A549 (cell line): Measurements from ENCODE around the gene SYNJ1. TPM values are rescaled to one million over a fixed set of nuclear protein-coding genes. Genes with fewer than 3 reads are reported as not detected.

ENCODE experiments used
- ATAC-seq, 2 experiments: fragments of 200-7000 bp in 1 of 2; fragments of >200 bp in 1 of 2; cut with Nextera tagmentation in 1 of 2; cut with Tn5 transposase in 1 of 2; 3 replicates each; pipeline versions ENCODE4 v1.8.0 to v1.9.1; 2018 to 2020; ENCODE audit warnings: mild to moderate bottlenecking in 1 of 2, moderate library complexity in 1 of 2
- CTCF ChIA-PET: fragments of 300-600 bp; sonication (Branson Sonifier 250); formaldehyde crosslinking; extraction: SDS; loops from one replicate; lab custom pipeline; 2021; ENCODE audit warnings: antibody characterized with exemption, inconsistent platforms; lab: Yijun Ruan, JAX
- POLR2A ChIA-PET: fragments of 350-600 bp; formaldehyde crosslinking; extraction: SDS; loops from one replicate; lab custom pipeline; 2021; ENCODE audit warnings: antibody characterized with exemption, inconsistent platforms; lab: Yijun Ruan, JAX
- DNase-seq, 2 experiments: peaks; one replicate each; pipeline versions ENCODE4 v3.0.0 to v3.0.0-alpha.2; 2011 to 2016; ENCODE audit warnings: low read depth in 1 of 2, low spot score in 1 of 2
- FAIRE-seq: peaks from 2 replicates; lab custom pipeline; 2011; peaks lifted over from hg19 to GRCh38; lab: Jason Lieb, UNC
- H3K27ac ChIP-seq, 2 experiments: fragments of >200 bp; sonication (Bioruptor Twin); formaldehyde crosslinking; 3 replicates each; pipeline ENCODE4 v1.5.1; 2016 to 2017
- H3K4me1 ChIP-seq: fragments of >200 bp; sonication (Bioruptor Twin); formaldehyde crosslinking; 3 replicates; pipeline ENCODE4 v1.6.1; 2016
- H3K4me2 ChIP-seq: fragments of >200 bp; sonication (Bioruptor Twin); formaldehyde crosslinking; 3 replicates; pipeline ENCODE4 v1.6.1; 2016
- H3K4me3 ChIP-seq: fragments of >200 bp; sonication (Bioruptor Twin); formaldehyde crosslinking; 3 replicates; pipeline ENCODE4 v1.5.1; 2016
- H3K9me3 ChIP-seq: fragments of >200 bp; sonication (Bioruptor Twin); formaldehyde crosslinking; 3 replicates; pipeline ENCODE4 v1.6.1; 2016
- CBX8 ChIP-seq: fragments of 200-600 bp; sonication (generic); IDR thresholded peaks from 2 replicates; pipeline ENCODE4 v1.6.1; 2016
- ESRRA ChIP-seq: fragments of 150-350 bp; IDR thresholded peaks from 2 replicates; pipeline ENCODE4 v1.6.1; 2014; ENCODE audit warnings: mild to moderate bottlenecking, low read length, borderline replicate concordance
- FOSB ChIP-seq: fragments of 250-450 bp; sonication (Bioruptor Pico); IDR thresholded peaks from 2 replicates; pipeline ENCODE4 v1.5.0; 2020; ENCODE audit warnings: mild to moderate bottlenecking, moderate library complexity
- FOXS1 ChIP-seq: fragments of 250-450 bp; sonication (Bioruptor Pico); IDR thresholded peaks from 2 replicates; pipeline ENCODE4 v1.5.0; 2020; ENCODE audit warnings: mild to moderate bottlenecking, moderate library complexity
- HDAC2 ChIP-seq: fragments of 200-600 bp; sonication (generic); IDR thresholded peaks from 2 replicates; pipeline ENCODE4 v1.6.1; 2016
- JUNB ChIP-seq: fragments of >200 bp; sonication (Bioruptor Twin); formaldehyde crosslinking; IDR thresholded peaks from 2 replicates; pipeline ENCODE4 v1.6.1; 2016
- MYC ChIP-seq: IDR thresholded peaks from 2 replicates; pipeline ENCODE4 v1.6.1; 2012; ENCODE audit warnings: mild to moderate bottlenecking, inconsistent platforms, low read length, improper control_type of control experiment, borderline replicate concordance
- NFE2L2 ChIP-seq: fragments of 150-350 bp; conservative IDR thresholded peaks from 2 replicates; pipeline ENCODE4 v1.6.1; 2014; ENCODE audit warnings: low read length
- NR3C1 ChIP-seq: fragments of >200 bp; sonication (Bioruptor Twin); formaldehyde crosslinking; IDR thresholded peaks from 3 replicates; pipeline ENCODE4 v1.6.1; 2017
- POLR2A ChIP-seq: IDR thresholded peaks from 2 replicates; pipeline ENCODE4 v1.6.1; 2012; ENCODE audit warnings: mild to moderate bottlenecking, low read length
- RCOR1 ChIP-seq: fragments of 150-350 bp; IDR thresholded peaks from 2 replicates; pipeline ENCODE4 v1.6.1; 2014; ENCODE audit warnings: antibody characterized with exemption, low read length, low read depth
- RNF2 ChIP-seq: fragments of 200-600 bp; sonication (generic); IDR thresholded peaks from 2 replicates; pipeline ENCODE4 v1.6.1; 2016; ENCODE audit warnings: low read depth, mild to moderate bottlenecking, antibody characterized with exemption, moderate library complexity, borderline replicate concordance
- TFCP2L1 ChIP-seq: fragments of 250-450 bp; sonication (Bioruptor Pico); IDR thresholded peaks from 2 replicates; pipeline ENCODE4 v1.5.0; 2021; ENCODE audit warnings: mild to moderate bottlenecking
- ZC3H11A ChIP-seq: fragments of 450-650 bp; IDR thresholded peaks from 2 replicates; pipeline ENCODE4 v1.6.1; 2014; ENCODE audit warnings: antibody characterized with exemption, mild to moderate bottlenecking
- ZSCAN20 ChIP-seq: fragments of 250-450 bp; sonication (Bioruptor Pico); IDR thresholded peaks from 2 replicates; pipeline ENCODE4 v1.8.0; 2022; ENCODE audit warnings: mild to moderate bottlenecking, moderate library complexity
- WGBS: methylation state at CpG from one replicate; pipeline ENCODE4 v1.1.6; 2017; ENCODE audit errors: missing lambda C conversion rate; 5-methylcytosine and 5-hydroxymethylcytosine counted together
- polyA plus RNA-seq, 4 experiments: library from polyadenylated mRNA; depleted of rRNA in 3 of 4; stranded (reverse); fragments of >200 nt; fragmentation: RNase III in 1 of 4; extraction: RNeasy Plus Mini Kit Qiagen cat#74134 plus additional on column Dnase treatment in 1 of 4; gene quantifications; 2 replicates in 3 of 4; 3 replicates in 1 of 4; pipeline ENCODE4 v1.2.3, GENCODE V29; 2011 to 2017
- TF ChIP-seq, protein P1 (sequence below): fragments of 200-600 bp; sonication (generic); IDR thresholded peaks from 2 replicates; pipeline ENCODE4 v1.6.1; 2016; ENCODE audit warnings: antibody characterized with exemption, mild to moderate bottlenecking, moderate library complexity
- TF ChIP-seq, protein P2 (sequence below): IDR thresholded peaks from 2 replicates; pipeline ENCODE4 v1.6.1; 2012
- TF ChIP-seq, protein P3 (sequence below): IDR thresholded peaks from 2 replicates; pipeline ENCODE4 v1.6.1; 2012; ENCODE audit warnings: low read depth, borderline replicate concordance
- TF ChIP-seq, protein P4 (sequence below): fragments of >200 bp; sonication (Bioruptor Twin); formaldehyde crosslinking; IDR thresholded peaks from 2 replicates; pipeline ENCODE4 v1.6.1; 2016
- TF ChIP-seq, protein P5 (sequence below): fragments of >200 bp; sonication (Bioruptor Twin); formaldehyde crosslinking; IDR thresholded peaks from 3 replicates; pipeline ENCODE4 v1.6.1; 2016
- TF ChIP-seq, protein P6 (sequence below): IDR thresholded peaks from 2 replicates; pipeline ENCODE4 v1.6.1; 2012

Gene SYNJ1
- polyA plus RNA-seq, 2 of the 4 experiments (the other 2 are of a cell fraction) = 2.3 to 3.8 TPM

DNA sequence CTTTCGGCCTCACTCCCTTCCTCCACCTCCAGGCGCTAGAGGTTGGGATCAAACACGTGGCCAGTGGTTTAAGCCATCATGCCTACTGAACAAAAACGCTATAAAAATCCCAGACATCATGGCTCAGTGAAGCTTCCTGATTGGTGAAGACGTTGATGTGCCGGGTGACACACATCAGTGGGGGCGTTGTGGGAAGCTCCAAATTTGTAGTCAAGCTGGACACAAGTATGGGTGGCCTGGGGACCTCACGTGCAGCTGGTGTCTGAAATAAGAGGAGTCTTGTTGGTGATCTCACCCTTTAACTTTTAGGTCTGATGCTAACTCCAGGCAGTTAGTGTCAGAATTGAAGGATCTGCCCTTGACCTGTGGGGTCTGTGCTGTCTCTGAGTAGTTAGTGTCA lies 122.3 kb downstream of the SYNJ1 start:
- ATAC-seq (no peak), FAIRE-seq (no peak), DNase-seq (no peak)
- H3K9me3 ChIP-seq = no peaks in the 10 kb centered on the region
- POLR2A ChIA-PET = no interaction called here
- TF ChIP-seq FOXS1 (no peak), JUNB (no peak), TFCP2L1 (CRISPR knock-in tag) (no peak), CBX8 (no peak), HDAC2 (no peak), FOSB (CRISPR knock-in tag) (no peak), ZSCAN20 (CRISPR knock-in tag) (no peak), RNF2 (no peak), ZC3H11A (no peak), MYC (no peak)
- TF ChIP-seq, protein P1, sequence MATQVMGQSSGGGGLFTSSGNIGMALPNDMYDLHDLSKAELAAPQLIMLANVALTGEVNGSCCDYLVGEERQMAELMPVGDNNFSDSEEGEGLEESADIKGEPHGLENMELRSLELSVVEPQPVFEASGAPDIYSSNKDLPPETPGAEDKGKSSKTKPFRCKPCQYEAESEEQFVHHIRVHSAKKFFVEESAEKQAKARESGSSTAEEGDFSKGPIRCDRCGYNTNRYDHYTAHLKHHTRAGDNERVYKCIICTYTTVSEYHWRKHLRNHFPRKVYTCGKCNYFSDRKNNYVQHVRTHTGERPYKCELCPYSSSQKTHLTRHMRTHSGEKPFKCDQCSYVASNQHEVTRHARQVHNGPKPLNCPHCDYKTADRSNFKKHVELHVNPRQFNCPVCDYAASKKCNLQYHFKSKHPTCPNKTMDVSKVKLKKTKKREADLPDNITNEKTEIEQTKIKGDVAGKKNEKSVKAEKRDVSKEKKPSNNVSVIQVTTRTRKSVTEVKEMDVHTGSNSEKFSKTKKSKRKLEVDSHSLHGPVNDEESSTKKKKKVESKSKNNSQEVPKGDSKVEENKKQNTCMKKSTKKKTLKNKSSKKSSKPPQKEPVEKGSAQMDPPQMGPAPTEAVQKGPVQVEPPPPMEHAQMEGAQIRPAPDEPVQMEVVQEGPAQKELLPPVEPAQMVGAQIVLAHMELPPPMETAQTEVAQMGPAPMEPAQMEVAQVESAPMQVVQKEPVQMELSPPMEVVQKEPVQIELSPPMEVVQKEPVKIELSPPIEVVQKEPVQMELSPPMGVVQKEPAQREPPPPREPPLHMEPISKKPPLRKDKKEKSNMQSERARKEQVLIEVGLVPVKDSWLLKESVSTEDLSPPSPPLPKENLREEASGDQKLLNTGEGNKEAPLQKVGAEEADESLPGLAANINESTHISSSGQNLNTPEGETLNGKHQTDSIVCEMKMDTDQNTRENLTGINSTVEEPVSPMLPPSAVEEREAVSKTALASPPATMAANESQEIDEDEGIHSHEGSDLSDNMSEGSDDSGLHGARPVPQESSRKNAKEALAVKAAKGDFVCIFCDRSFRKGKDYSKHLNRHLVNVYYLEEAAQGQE = no peak
- TF ChIP-seq, protein P2, sequence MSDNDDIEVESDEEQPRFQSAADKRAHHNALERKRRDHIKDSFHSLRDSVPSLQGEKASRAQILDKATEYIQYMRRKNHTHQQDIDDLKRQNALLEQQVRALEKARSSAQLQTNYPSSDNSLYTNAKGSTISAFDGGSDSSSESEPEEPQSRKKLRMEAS = no peak
- TF ChIP-seq, protein P3, sequence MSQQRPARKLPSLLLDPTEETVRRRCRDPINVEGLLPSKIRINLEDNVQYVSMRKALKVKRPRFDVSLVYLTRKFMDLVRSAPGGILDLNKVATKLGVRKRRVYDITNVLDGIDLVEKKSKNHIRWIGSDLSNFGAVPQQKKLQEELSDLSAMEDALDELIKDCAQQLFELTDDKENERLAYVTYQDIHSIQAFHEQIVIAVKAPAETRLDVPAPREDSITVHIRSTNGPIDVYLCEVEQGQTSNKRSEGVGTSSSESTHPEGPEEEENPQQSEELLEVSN = no peak
- CTCF ChIA-PET = interaction anchor here (0.5 to 1.1 kb wide), 2 partner anchors 166 to 219 kb away, joined by 3 read pairs; partner anchors contain the start of gene PAXBP1
- H3K4me1 ChIP-seq = no peaks in the 10 kb centered on the region
- no peak overlapping the region for H3K4me2 ChIP-seq
- no peak overlapping the region for H3K4me3 ChIP-seq
- 91% methylated on average over 8 of the region's 8 CpGs for WGBS
- H3K27ac ChIP-seq = no peak overlapping the region

DNA sequence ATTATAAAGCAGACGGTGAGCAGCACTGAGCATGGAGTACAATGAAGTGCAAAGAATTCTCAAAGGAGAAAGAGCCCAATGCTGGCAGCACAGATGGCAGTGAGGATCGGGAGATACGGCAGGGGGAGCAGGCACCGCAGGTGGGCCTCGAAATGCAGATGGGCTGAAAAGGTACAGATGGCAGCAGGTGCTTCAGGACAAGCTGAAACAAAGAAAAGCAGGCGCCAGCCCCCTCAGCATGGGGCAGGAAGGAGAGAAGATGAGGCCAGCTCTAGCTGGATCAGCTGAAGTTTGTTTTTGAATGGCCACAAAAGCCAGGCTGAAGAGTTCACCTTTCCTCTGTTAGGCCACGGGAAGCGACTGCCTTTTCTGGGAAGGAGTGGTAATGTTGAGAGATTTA lies 123.3 kb downstream of the SYNJ1 start:
- Histone ChIP-seq H3K4me3 (no peak overlapping the region), H3K4me2 (no peak overlapping the region), H3K9me3 (no peaks in the 10 kb centered on the region), H3K4me1 (no peaks in the 10 kb centered on the region), H3K27ac (no peak overlapping the region)
- 93% methylated on average over 8 of the region's 8 CpGs for WGBS
- ChIA-PET POLR2A (no interaction called here), CTCF (interaction anchor here (1.0 to 1.1 kb wide), 2 partner anchors 13 to 198 kb away, joined by 3 read pairs; no protein-coding TSS in a partner anchor)
- ATAC-seq = no peak
- no peak for FAIRE-seq
- DNase-seq = no peak
- TF ChIP-seq, protein P4, sequence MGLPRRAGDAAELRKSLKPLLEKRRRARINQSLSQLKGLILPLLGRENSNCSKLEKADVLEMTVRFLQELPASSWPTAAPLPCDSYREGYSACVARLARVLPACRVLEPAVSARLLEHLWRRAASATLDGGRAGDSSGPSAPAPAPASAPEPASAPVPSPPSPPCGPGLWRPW = no peak
- TF ChIP-seq NR3C1 (no peak), POLR2A (no peak), JUNB (no peak), NFE2L2 (no peak), ESRRA (no peak), RCOR1 (no peak)
- TF ChIP-seq, protein P2 = no peak
- TF ChIP-seq, protein P3 = no peak
- TF ChIP-seq, protein P5, sequence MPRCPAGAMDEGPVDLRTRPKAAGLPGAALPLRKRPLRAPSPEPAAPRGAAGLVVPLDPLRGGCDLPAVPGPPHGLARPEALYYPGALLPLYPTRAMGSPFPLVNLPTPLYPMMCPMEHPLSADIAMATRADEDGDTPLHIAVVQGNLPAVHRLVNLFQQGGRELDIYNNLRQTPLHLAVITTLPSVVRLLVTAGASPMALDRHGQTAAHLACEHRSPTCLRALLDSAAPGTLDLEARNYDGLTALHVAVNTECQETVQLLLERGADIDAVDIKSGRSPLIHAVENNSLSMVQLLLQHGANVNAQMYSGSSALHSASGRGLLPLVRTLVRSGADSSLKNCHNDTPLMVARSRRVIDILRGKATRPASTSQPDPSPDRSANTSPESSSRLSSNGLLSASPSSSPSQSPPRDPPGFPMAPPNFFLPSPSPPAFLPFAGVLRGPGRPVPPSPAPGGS = no peak
- TF ChIP-seq, protein P6, sequence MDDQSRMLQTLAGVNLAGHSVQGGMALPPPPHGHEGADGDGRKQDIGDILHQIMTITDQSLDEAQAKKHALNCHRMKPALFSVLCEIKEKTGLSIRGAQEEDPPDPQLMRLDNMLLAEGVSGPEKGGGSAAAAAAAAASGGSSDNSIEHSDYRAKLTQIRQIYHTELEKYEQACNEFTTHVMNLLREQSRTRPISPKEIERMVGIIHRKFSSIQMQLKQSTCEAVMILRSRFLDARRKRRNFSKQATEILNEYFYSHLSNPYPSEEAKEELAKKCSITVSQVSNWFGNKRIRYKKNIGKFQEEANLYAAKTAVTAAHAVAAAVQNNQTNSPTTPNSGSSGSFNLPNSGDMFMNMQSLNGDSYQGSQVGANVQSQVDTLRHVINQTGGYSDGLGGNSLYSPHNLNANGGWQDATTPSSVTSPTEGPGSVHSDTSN = no peak
